Measurements from ENCODE around the gene WDR75.
"Not testable (repeated sequence)": the region's sequence is repeated elsewhere in the genome, so short reads cannot be mapped to it uniquely, and the experiment has no call there.

Gene WDR75

GRCh38 chr2:189441709-189442074 is 418 bp downstream of the WDR75 start:
- no peak for DNase-seq (ENCODE audit: low read depth)

DNA sequence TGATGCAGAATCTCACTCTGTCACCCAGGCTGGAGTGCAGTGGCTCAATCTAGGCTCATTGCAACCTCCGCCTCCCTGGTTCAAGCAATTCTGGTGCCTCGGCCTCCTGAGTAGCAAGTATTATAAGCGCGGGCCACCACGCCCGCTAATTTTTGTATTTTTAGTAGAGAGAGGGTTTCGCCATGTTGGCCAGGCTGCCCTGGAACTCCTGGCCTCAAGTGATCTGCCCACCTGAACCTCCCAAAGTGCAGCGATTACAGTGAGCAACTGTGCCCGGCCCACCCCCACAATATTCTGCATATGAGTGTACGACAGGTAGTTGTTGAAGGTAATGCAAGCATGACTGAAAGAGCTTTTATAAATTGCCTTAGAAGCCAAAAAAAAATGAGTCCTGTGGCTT is 1.2 kb downstream of the WDR75 start:
- no peak for DNase-seq (ENCODE audit: low read depth)

DNA sequence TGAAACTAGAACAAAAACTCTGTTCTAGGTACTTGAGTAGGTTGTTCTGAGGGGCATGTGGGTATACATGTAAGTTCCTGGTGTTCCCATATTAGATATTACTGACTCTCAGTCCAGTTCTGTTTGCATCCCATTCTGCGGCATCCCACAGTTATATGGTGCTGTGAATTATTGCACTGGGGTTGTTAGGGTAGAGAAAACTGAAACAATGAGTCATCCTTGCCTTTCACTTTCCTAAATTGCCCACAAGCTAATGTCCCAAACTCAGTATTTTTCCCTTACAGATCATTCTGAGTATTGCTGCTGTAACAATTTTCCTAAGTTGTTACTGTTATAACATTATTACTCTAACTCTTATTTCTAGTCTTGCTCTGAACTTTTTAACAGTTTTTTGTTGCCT is 3.0 kb downstream of the WDR75 start:
- peak; percentile 25 for DNase-seq (ENCODE audit: low read depth)

GRCh38 chr2:189446780-189447179 is 5.5 kb downstream of the WDR75 start:
- DNase-seq (ENCODE audit: low read depth): no peak

GRCh38 chr2:189454009-189454408 is 12.7 kb downstream of the WDR75 start:
- no peak for DNase-seq (ENCODE audit: low read depth)

DNA sequence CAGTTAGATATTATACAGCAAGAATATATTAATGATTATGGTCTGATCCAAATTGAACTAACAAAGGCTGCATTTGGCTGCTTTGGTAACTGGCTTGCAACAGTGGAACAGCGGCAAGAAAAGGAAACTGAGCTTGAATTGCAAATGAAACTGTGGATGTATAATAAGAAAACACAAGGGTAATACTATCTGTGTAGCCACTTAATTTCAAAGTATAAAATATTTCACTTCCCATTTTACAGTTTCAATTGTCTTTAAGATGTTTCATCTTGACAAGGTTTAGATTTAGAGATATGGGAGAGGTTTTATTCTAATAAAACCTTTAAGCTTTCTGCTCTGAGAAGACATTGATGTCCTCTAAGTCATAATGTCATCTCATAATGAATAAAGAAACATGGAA is 23.8 kb downstream of the WDR75 start:
- no peak for DNase-seq (ENCODE audit: low read depth)

GRCh38 chr2:189465478-189465877 is 24.2 kb downstream of the WDR75 start:
- no peak for DNase-seq (ENCODE audit: low read depth)

GRCh38 chr2:189466046-189466445 is 24.8 kb downstream of the WDR75 start:
- no peak for DNase-seq (ENCODE audit: low read depth)

GRCh38 chr2:189466656-189467055 is 25.4 kb downstream of the WDR75 start:
- DNase-seq (ENCODE audit: low read depth): no peak

DNA sequence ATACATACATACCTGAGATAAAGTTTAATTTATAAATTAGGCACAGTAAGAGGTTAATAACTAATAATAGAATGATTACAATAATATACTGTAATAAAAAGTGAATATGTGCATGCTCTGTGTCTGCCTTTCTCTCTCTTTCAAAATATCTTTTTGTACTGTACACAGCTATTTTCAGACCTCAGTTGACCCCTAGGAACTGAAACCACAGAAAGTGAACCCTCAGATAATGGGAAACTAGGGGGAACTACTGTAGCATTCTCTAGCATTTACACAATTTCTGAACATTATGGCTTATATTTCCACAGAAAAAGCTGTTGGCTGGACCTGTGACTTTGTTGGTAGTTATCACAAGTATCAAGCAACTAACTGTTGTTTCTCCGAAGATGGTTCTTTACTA is 25.9 kb downstream of the WDR75 start:
- no peak for DNase-seq (ENCODE audit: low read depth)

- DNase-seq (ENCODE audit: low read depth): no peak
Observed at GRCh38 chr2:189467593-189467992, 26.3 kb downstream of the WDR75 start.

DNA sequence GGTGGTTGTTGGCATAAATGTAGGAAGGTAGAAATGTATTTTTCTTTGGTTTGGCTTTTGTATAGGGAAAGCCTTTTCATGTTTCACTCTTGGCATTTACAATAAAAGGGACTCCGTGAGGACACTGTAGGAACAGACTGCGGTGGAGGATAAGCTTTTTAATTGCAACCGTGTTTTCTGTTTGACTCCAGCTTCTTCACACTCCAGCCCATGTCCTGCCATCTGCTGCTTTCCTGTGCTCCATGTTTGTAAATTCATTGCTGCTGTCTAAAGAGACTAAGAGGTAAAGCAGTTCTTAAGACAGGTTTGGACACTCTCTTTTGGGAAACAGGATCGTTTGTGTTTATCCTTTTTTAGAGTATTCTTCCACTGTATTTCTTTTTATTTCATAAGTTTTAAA is 33.3 kb downstream of the WDR75 start:
- no peak for DNase-seq (ENCODE audit: low read depth)

DNA sequence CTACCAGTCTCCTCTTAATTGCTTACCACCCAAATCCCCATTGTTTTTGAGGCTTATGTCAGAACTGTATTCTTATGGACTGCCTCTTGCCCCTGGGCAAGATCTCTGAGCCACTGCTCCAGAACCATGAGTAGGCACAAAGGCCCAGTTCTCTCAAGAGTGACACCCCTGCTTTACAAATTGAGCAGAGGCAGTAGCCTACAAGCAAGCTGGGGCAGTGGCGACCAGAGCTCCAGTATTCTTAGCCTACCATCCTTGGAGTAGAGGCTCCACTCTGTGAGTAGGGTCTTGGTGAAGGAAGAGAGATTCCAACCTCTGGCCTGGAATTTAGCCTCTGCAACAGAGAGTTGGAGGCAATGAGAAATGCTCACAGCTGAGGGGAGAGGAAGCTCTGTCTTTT is 36.5 kb downstream of the WDR75 start:
- DNase-seq (ENCODE audit: low read depth): no peak

GRCh38 chr2:189478289-189478688 is 37.0 kb downstream of the WDR75 start:
- DNase-seq (ENCODE audit: low read depth): not testable (repeated sequence)

GRCh38 chr2:189481071-189481470 is 39.8 kb downstream of the WDR75 start:
- DNase-seq (ENCODE audit: low read depth): no peak

DNA sequence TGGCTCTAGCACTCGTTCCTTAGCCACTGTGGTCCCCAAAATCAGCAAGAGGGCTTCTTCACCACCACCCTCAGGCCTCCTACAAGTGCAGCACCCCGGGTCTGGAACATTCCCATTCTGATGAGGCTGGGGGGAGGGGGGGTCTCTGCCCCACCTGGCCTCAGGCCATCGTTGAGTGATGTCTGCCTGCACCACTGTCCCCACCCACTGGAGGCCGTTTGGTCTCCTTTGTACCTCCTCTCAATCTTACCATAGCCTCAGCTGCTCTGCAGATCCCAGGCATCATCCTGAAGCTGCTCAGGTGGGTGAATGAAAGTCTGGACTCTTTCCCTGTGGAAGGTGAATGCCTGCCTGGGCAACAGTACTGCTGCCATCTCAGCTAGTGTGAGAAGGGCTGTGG is 42.3 kb downstream of the WDR75 start:
- no peak for DNase-seq (ENCODE audit: low read depth)

DNA sequence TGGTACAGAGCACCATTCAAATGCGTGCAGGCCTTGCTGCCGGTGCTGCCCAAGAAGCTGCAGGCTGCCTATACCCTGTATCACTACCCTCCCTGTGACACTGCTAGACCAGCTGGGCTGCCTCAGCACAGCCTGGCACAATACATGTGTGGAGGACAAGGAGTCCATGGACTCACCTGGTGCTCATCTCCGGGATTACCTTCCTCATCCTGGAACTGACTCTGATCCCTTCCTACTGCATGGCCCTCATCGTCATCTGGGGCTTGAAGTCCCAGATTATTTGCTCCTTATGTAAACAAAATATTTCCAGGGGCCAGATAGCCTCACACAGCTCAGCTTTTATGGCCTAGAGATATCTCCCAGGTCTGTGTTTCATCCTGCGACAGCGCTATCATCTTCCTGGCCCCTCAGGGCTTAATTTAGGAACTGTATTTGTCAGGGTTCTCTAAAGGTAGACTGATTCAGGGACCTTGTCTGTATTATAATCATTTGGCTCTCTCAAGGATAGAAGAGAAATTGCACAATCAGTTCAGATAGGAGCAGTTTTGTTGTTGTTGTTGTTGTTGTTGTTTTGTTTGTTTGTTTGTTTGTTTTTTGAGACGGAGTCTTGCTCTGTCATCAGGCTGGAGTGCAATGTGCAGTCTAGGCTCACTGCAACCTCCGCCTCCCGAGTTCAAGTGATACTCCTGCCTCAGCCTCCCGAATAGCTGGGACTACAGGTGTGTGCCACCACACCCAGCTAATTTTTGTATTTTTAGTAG is 42.9 kb downstream of the WDR75 start:
- DNase-seq (ENCODE audit: low read depth): no peak

DNA sequence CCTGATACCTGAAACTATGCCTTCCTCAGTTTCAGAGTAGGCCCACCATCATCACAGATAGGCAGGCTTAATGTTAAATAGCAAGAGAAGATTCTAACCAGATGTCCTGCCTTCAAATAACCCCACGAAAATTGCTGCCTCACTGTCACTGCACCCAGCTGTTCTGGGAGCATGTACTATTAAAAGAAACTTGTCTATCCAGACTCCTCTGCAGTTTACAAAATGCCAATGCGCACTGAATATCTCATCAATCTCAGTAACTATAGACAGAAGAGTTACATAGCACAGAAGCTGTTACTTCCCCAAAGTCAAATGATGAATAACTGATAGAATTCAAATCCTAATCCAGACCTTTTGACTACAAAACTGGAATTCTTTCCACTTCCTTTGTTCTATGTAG is 43.9 kb downstream of the WDR75 start:
- no peak for DNase-seq (ENCODE audit: low read depth)

DNA sequence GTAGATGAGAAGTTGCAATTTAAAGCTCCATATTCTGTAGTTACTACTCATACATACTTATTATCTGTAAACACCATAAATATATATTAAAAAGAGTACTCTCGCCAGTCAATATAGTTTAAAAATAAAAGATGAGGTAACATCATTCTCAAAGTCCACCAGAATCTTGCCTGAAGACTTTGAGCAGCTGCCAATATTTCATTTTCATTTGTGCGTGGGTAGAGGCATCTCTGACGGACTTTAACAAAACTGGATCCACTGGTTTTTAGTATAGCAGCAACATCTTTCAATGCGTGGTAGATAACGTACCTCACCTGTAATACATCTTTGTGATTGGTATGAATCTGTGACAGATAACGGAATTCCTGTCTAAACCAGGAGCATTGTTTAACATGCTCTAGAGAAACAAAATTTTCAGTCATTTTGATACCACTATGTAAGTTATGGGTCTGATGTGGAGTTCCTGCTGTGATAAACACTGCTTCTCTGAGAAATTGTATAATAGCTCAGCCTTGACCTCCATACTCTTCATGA is 45.0 kb downstream of the WDR75 start:
- no peak for DNase-seq (ENCODE audit: low read depth)

- no peak for DNase-seq (ENCODE audit: low read depth)
Observed at GRCh38 chr2:189487283-189488007, 46.2 kb downstream of the WDR75 start.

GRCh38 chr2:189488008-189488310 is 46.7 kb downstream of the WDR75 start:
- no peak for DNase-seq (ENCODE audit: low read depth)

DNA sequence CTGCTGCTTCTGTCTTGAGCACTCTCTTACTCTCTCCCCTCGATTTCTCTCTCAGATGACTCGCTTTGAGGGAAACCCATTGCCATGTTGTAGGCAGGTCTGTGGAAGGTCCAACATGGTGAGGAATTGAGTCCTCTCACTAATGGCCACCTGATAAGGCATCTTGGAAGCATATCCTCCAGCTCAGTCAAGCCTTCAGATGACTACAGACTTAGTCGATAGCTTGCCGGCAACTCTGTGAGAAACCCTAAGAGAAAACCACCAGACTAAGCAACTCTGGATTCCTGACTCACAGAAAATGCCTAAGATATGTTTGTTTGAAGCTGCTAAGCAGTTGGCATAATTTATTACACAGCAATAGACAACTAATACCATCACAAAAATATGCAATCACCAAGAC is 51.2 kb downstream of the WDR75 start:
- no peak for DNase-seq (ENCODE audit: low read depth)

- no peak for DNase-seq (ENCODE audit: low read depth)
Observed at GRCh38 chr2:189498205-189498604, 56.9 kb downstream of the WDR75 start.

DNA sequence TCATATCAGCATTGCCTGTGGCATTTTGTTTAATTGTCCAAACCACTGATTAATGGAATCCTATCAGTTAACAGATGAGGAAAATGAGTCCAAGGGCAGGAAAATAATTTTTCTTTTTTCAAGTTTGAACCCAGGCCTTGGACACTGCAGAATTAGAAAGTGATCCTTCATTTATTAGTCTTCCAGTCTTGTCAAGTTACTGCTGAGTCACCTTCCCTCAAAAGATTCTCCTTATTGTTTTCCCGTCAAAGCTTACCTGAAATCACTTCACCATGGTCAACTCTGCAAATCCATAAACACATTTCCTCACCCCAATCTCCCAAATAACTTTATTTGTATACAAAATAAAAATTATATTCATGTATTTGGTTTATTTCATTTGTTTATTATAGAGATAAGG is 57.9 kb downstream of the WDR75 start:
- DNase-seq (ENCODE audit: low read depth): no peak
